GM19452 (cell line): ENCODE results near the gene XPNPEP1.

ENCODE experiments used
- ATAC-seq: cut with Tn5 transposase; IDR thresholded peaks from one replicate; pipeline ENCODE4 v1.9.1; 2021; ENCODE audit not compliant: unreplicated experiment

XPNPEP1 gene

DNA sequence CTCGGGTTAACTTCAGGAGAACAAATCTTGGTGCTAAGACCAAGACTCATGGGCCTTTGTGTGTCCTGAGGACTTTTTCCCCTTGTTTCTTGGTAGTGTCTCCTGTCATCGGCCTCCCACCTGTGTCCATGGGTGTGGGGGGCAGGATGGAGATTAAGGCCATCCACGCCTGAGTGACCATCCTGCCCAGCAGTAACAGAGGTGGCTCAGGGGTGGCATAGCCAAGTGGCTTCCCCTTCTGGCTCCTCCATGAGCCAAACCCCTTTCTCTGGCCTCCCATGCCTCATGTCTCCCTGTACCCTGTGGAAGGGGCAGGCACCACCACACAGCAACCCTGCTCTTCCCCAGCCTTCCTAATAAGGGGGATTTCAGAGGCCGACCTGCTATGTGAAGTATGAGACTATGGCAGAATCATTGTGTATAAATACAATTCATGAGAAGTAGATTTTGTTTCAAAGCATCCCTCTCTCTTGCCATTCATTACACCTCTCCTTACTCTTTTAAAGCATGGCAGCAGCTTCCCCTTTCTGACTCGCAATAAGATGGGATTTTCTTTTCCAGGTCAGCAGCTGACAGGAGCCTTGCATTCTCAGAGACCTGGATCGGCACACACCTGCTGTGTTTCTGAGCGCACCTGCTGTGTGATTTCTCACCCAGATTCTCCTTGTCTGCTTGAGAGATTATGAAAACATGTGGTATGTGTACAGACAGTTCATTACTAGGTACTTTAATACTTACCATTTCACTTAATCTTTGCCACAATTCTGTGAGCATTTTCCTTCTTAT lies 102.5 kb downstream of the XPNPEP1 start:
- no peak for ATAC-seq

DNA sequence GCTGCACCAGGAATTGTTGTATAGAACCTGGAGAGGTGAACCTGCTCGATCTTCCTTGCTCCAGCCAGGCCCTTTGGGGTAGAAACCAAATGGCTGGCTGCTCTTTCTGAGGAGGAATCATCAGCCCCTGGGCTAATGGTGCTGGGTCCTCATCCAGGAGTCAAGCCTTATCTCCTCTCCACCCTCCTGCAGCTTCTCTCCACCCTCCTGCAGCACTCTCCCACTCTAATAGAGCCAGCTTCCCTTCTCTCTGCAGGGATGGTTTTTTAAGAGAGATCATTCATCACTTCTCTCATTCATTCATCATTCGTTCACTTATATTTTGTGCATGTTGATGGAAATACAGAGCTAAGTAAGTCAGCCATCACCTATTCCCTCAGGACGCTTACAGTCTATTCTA lies 103.5 kb downstream of the XPNPEP1 start:
- no peak for ATAC-seq
